Measurements from ENCODE around the gene RTF1. TPM values are rescaled to one million over a fixed set of nuclear protein-coding genes. Genes with fewer than 3 reads are reported as not detected.

The RTF1 gene
- polyA plus RNA-seq, 1 donor = 75.6 TPM

- DNase-seq = no peak
Measured at GRCh38 chr15:41486286-41486685, 69.4 kb downstream of the RTF1 start.

DNA sequence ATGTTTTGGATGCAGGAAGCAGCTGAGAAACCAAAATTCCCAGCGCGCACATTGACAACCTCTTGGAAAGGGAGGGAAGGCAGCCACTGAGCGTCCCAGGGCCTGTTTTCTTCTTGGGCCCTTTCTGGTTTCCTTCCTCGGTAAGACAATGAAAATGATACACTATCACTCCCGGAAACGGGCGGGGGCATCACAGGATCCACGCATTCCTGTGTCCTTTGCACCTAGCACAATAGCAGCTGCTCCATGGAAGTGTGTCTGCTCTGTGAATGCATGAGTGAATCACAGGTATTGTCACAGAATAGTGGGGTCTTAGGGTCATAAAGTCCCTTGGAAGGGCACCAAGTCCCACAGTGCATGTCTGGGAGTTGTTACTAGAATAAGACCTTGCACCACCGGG lies 70.5 kb downstream of the RTF1 start:
- DNase-seq = no peak

GRCh38 chr15:41487802-41488201 lies 70.9 kb downstream of the RTF1 start:
- DNase-seq = no peak

DNA sequence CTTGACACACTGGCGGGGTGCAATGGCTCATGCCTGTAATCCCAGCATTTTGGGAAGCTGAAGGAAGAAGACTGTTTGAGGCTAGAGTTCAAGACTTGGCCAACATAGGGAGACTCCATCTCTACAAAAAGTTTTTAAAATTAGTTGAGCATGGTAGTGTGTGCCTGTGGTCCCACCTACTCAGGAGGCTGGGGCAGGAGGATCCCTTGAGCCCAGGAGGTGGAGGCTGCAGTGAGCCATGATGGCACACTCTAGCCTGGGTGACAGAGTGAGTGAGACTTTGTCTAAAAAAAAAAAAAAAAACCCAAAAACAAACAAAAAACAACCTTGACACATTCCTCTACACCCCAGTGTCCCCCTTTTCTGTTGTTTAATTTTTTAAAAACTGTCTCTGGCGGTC lies 72.7 kb downstream of the RTF1 start:
- no peak for DNase-seq

DNA sequence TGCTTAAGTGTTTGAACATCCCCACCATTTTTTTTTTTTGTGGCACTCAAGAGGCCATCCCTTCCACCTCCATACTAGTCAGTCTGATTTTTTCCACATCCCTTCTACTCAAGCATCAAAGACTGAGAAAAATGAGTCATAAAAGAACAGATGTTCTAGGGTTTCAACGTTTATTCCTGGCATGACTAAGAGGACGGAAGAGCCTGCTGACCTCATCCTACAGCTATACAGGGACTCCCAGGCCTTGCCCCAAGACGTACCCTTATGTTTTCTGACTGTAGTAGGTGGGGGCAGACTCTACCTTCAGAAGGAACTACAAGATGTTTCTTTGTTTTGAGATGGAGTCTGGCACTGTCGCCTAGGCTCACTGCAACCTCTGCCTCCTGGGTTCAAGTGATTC lies 73.5 kb downstream of the RTF1 start:
- no peak for DNase-seq

DNA sequence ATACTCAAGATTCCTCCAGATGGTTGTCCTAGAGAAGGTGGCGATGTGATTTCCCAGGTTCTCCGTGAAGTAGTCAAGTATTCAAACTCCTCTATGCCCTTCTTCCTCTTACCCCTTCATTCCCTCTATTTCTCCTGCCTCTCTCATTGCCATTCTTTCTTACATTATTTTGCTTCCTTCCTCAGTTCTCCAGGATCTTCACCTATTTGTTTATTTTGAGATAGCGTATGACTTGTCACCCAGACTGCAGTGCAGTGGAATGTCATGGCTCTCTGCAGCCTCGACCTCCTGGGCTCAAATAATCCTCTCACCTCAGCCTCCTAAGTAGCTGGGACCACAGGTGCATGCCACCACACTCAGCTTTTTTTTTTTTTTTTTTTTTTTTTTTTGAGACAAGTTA lies 75.0 kb downstream of the RTF1 start:
- no peak for DNase-seq

DNA sequence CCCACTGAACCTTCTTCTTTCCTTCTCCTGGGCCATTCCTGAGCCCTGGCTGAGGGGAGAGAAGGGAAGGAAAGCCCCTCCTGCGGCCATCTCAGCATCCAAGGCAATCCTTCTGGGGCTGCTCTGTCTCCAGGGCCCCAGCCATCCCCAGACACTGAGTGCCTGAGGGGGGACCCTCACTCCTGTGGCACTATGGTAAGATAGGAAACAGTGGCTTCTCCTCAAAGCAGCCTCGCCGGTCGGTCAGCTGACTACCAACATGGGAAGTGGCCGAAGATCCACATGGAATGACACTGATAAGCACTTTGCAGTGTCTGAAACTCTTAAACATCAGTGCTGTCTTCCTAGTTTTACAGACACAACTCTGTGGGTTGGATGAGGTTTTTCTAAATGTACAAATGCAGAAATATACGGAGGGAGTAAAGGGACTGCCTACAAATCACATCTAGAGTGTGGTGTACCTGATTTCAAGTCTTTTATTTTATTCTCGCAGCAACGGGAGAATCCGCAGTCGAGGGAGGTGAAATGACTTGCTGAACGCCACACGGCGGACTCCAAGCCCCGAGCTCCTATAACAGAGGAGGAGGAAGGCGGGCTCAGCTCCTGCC lies 75.8 kb downstream of the RTF1 start:
- DNase-seq = no peak

GRCh38 chr15:41493205-41493901 lies 76.5 kb downstream of the RTF1 start, which contains the start of gene ITPKA:
ITPKA (plus strand) TSS chr15:41493874; CDS start chr15:41493928, 54 bp downstream.
- no peak for DNase-seq

- DNase-seq = no peak
Measured at GRCh38 chr15:41493902-41494189, 77.0 kb downstream of the RTF1 start.

DNA sequence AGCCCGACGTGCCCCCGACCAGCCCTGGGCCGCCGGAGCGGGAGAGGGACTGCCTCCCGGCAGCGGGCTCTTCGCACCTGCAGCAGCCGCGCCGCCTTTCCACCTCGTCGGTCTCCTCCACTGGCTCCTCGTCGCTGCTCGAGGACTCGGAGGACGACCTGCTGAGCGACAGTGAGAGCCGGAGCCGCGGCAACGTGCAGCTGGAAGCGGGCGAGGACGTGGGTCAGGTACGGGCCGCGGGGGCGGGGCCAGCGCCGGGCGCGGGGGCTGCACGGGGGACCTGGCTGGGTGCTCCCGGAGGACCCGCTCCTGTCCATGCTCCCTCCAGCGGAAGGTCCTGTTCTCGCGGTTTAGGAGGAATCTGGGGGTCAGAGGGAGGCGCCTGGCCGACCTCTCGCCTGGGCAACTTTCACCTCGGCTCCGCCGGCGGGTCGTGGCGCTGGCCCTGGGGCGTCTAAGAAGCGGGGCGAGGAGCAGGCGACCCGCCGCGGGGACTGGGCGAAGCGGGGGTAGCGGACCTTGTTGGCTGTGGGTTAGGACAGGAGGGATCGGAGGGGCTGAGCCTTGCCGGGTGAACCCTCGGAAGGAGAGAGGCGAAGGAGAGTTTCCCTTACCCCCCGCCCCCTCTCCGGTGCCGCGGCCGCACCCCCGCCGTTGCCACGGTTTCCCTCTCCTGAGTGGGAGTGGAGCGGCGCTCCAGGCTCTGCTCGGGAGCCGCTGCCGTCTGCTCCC lies 77.5 kb downstream of the RTF1 start:
- DNase-seq = no peak

DNA sequence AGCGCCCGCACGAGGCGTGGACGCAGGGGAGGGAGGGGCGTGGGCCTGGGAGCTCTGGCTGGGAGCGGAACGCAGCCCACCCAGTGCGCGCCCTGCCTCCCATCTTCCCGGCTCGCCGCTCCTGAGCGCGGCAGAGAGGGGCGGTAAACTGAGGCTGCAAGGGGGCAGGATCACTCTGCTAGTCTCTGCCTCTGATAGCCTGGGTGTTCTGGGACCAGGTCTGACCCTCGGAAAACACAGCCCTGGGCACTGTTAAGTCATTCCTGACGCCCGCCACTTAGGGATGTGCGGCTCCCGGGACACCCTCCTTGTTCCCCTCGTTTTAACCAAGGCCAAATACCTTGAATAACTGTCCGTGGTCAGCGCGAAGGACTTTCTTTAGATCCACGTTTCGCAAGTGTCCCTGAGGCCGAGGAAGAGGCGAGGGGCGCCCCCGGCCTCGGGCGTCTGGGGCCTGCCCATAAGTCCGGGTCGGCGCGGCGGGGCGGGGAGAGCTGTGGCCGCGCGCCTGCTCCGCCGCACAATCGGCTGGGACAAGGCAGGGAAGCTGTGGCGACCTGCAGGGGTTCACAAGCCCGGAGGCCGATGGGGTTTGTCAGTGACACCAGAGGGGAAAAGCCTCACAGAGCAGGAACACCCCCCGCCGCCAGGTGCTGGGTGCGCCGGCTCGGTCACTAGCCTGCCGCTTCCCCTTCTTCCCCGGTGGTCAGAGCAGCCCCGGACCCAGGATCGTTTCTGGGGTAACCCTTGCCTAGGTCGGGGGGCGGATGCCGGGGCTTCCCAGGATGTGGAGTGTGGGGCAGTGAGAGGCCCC lies 78.2 kb downstream of the RTF1 start:
- no peak for DNase-seq

- no peak for DNase-seq
Measured at GRCh38 chr15:41495736-41496599, 79.1 kb downstream of the RTF1 start.

GRCh38 chr15:41498657-41499056 lies 81.8 kb downstream of the RTF1 start:
- no peak for DNase-seq

DNA sequence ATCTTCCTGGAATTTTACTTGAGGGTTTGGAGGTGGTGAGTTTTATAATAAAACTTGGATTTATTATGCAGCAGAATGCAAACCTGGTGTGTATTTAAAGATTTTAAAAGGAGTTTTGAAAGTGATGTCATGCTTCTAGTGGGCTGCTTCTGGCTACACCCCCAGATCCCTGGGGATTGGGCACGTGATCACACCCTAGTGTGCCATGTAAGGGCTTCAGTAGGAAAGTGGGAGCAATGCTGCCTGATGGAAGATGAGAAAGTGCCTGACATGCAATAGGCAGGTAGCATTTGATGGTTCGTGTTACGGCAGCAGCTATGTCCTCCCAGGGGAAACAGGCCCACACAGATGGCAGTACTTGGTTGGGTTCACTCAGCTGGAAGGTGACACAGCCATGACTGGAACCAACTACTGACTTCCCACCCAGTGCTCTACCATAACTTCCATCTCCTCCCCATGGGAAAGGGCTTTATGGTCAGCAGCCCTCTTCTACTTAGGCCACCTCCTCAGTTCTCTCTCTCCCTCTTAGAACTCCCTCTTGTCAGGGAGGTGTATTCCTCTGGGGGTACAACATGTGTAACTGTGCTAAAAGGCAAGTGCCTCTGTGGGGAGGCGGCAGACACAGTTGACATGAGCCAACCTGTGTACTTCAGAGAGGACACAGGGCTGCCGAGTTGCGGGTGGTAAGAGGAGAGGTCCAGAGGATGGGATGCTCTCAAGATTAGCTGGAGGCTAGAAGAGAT lies 82.4 kb downstream of the RTF1 start:
- DNase-seq = no peak

GRCh38 chr15:41501191-41501917 lies 84.5 kb downstream of the RTF1 start:
- DNase-seq = no peak

DNA sequence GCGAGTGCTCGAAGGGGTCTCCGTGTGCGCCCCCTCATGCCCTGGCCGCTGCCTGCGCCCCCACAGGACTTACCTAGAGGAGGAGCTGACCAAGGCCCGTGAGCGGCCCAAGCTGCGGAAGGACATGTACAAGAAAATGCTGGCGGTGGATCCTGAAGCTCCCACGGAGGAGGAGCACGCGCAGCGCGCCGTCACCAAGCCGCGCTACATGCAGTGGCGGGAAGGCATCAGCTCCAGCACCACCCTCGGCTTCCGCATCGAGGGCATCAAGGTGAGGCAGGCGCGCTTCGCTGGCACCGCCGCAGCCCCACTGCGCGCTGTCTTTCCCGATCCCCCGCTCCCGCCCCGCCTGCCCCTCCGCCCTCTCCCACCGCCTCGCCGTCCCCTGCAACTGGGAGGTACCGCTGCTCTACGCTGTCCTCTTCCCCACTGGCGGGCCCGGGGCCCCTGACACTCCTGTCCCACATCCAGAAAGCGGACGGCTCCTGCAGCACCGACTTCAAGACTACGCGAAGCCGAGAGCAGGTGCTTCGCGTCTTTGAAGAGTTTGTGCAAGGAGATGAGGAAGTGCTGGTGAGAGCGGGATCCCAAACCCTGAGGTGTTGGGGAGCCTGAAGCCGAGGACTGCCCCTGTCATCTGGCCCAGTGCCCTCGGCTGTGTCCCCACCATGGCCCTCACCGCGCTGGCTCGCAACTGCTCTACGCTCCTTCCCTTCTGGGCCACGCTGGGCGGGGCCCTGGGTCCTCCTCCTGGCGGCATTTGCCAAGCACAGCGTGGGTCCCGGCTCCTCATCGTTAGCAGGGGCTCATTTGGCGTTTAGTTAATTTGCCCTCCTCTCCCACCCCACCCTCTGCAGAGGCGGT lies 85.3 kb downstream of the RTF1 start:
- DNase-seq = no peak

- no peak for DNase-seq
Measured at GRCh38 chr15:41502795-41503668, 86.1 kb downstream of the RTF1 start.

- no peak for DNase-seq
Measured at GRCh38 chr15:41503669-41504010, 86.7 kb downstream of the RTF1 start.

Measured in left kidney (tissue), 2 donors.